ENCODE measurements around the gene KYAT1. TPM values are rescaled to one million over a fixed set of nuclear protein-coding genes. Genes with fewer than 3 reads are reported as not detected.

Gene KYAT1
- total and polyA plus RNA-seq, 5 donors from 2014 or later: 8.2 to 15.7 (median 11.5) TPM

DNA sequence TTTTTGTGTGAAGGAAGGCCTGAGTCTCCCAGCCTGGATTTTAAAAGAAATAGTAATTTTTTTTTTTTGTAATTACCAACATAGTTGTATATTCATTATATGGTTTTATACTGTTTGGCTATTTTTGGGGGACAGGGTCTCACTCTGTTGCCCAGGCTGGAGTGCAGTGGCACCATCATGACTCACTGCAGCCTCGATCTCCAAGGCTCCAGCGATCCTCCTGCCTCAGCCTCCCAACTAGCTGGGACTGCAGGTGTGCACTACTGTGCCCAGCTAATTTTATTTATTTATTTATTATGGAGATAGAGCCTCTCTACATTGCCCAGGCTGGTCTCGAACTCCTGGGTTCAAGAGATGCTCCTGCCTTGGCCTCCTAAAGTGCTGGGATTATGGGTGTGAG is 5.3 kb upstream of the KYAT1 start:
- no peak overlapping the region for H3K4me3 ChIP-seq (ENCODE audit: low read depth, low read length)
- H3K27ac ChIP-seq (ENCODE audit: insufficient read depth, low read length, poor library complexity, severe bottlenecking): no peak overlapping the region
- peaks cover 43% of the 10 kb centered on the region for H3K36me3 ChIP-seq (ENCODE audit: control insufficient read depth, insufficient read depth, low read length)
- no peaks in the 10 kb centered on the region for H3K27me3 ChIP-seq (ENCODE audit: control insufficient read depth, insufficient read depth, low read length)
- peaks cover 5 to 71% (median 45%) of the 10 kb centered on the region in 4 donors for H3K4me1 Mint-ChIP-seq
- peaks cover 58% of the 10 kb centered on the region for H3K4me1 ChIP-seq (ENCODE audit: control insufficient read depth, insufficient read depth, low read length, poor library complexity, severe bottlenecking)
- H3K9me3 ChIP-seq (ENCODE audit: control insufficient read depth in 2 of 2, low read length in 2 of 2): no peaks in the 10 kb centered on the region
- H3K27ac Mint-ChIP-seq: peak overlapping the region in 2 of 3 donors; percentile 62 to 79
- peak overlapping the region in 2 of 4 donors; percentile 47 to 100 for H3K4me3 Mint-ChIP-seq
- H3K36me3 Mint-ChIP-seq: peaks cover 25% of the 10 kb centered on the region
- no peaks in the 10 kb centered on the region for H3K9me3 Mint-ChIP-seq
- ATAC-seq (ENCODE audit: low read depth in 2 of 2): no peak
- H3K27me3 Mint-ChIP-seq: no peaks in the 10 kb centered on the region
- DNase-seq: no peak

DNA sequence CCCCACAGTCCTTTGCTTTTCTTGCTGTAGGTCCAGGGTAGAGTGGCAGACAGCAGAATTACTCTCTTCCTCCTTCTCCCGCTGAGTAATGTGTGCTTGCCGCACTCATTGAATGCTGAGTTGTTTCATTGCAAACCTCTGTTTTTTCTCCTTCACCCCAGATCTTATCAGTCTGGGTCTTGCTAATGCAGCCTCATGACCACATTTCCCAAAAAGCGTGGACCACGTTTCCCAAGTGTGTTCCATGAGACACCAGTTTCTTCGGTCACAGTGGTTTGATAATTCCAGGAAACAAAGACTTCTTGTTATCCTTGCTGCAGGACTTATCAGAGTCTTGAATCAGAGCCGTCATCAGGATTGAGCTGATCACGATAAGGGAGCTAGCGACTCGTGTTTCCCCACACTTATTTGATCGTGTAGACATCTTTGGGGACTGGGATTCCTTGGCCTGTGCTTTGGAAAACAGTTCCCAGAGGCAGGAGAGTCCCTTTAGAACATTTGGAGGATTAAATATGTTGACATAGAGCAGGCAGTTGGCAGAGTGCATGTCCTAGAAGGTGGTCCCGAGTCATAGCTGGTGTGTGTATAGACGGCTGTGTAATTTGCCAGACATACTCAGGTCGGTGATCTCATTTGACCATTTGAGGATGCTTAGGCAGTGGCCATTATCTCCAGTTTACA is 4.6 kb upstream of the KYAT1 start:
- H3K4me1 ChIP-seq (ENCODE audit: control insufficient read depth, insufficient read depth, low read length, poor library complexity, severe bottlenecking): peaks cover 51% of the 10 kb centered on the region
- H3K27me3 ChIP-seq (ENCODE audit: control insufficient read depth, insufficient read depth, low read length): no peaks in the 10 kb centered on the region
- no peak for ATAC-seq (ENCODE audit: low read depth in 2 of 2)
- Mint-ChIP-seq H3K4me1 (peaks cover 5 to 69% (median 44%) of the 10 kb centered on the region in 4 donors), H3K27ac (peak overlapping the region in 2 of 3 donors; percentile 49 to 79), H3K4me3 (peak overlapping the region; percentile 26 to 100 (median 68)), H3K9me3 (no peaks in the 10 kb centered on the region), H3K36me3 (peaks cover 25% of the 10 kb centered on the region), H3K27me3 (no peaks in the 10 kb centered on the region)
- DNase-seq: no peak
- no peak overlapping the region for H3K27ac ChIP-seq (ENCODE audit: insufficient read depth, low read length, poor library complexity, severe bottlenecking)
- H3K36me3 ChIP-seq (ENCODE audit: control insufficient read depth, insufficient read depth, low read length): peaks cover 40% of the 10 kb centered on the region
- no peak overlapping the region for H3K4me3 ChIP-seq (ENCODE audit: low read depth, low read length)
- H3K9me3 ChIP-seq (ENCODE audit: control insufficient read depth in 2 of 2, low read length in 2 of 2): no peaks in the 10 kb centered on the region

DNA sequence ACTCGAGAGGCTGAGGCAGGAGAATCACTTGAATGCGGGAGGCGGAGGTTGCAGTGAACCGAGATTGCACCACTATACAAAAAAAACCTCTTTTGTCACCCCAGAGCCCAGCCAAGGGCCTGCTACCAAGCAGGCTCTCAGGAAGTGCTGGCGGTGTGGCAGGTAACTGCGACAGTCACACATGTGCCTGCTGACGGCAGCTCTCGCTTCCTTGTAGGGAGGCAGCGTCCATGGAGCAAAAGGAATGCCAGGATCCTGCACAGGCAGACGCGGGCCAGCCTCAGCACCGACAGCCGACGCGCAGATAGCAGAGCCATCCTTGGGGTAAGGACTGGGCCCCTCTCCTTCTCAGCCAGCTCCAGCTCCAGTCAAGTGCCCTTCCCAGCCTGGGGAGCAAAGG is 4.0 kb upstream of the KYAT1 start:
- H3K9me3 Mint-ChIP-seq: no peaks in the 10 kb centered on the region
- Histone ChIP-seq H3K36me3 (ENCODE audit: control insufficient read depth, insufficient read depth, low read length) (peaks cover 40% of the 10 kb centered on the region), H3K27ac (ENCODE audit: insufficient read depth, low read length, poor library complexity, severe bottlenecking) (no peak overlapping the region), H3K4me3 (ENCODE audit: low read depth, low read length) (no peak overlapping the region), H3K27me3 (ENCODE audit: control insufficient read depth, insufficient read depth, low read length) (no peaks in the 10 kb centered on the region), H3K9me3 (ENCODE audit: control insufficient read depth in 2 of 2, low read length in 2 of 2) (no peaks in the 10 kb centered on the region), H3K4me1 (ENCODE audit: control insufficient read depth, insufficient read depth, low read length, poor library complexity, severe bottlenecking) (peaks cover 52% of the 10 kb centered on the region)
- H3K27me3 Mint-ChIP-seq: no peaks in the 10 kb centered on the region
- peaks cover 25% of the 10 kb centered on the region for H3K36me3 Mint-ChIP-seq
- no peak for ATAC-seq (ENCODE audit: low read depth in 2 of 2)
- H3K27ac Mint-ChIP-seq: peak overlapping the region; percentile 49 to 95 (median 92)
- no peak for DNase-seq
- H3K4me1 Mint-ChIP-seq: peaks cover 5 to 73% (median 48%) of the 10 kb centered on the region in 4 donors
- peak overlapping the region in 3 of 4 donors; percentile 58 to 100 (median 98) for H3K4me3 Mint-ChIP-seq

DNA sequence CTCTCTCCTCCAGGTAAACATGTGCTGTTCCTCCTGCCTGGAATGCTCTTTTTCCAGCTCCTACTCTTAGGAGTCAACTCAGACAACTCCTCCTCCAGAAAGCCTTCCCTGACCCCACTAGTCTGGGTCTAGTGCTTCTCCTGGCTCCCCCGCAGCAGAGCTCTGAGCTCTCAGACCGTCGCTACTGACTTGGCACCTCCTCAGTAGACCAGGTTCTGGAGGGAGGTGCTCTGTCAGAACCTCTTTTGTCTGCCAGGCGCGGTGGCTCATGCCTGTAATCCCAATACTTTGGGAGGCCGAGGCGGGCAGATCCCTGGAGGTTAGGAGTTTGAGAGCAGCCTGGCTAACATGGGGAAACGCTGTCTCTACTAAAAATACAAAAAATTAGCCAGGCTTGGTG is 3.6 kb upstream of the KYAT1 start:
- Mint-ChIP-seq H3K9me3 (no peaks in the 10 kb centered on the region), H3K4me1 (peaks cover 5 to 76% (median 51%) of the 10 kb centered on the region in 4 donors), H3K27me3 (no peaks in the 10 kb centered on the region), H3K4me3 (peak overlapping the region; percentile 44 to 100 (median 91)), H3K36me3 (peaks cover 25% of the 10 kb centered on the region), H3K27ac (peak overlapping the region; percentile 85 to 95 (median 92))
- peaks cover 36% of the 10 kb centered on the region for H3K36me3 ChIP-seq (ENCODE audit: control insufficient read depth, insufficient read depth, low read length)
- H3K4me3 ChIP-seq (ENCODE audit: low read depth, low read length): no peak overlapping the region
- no peaks in the 10 kb centered on the region for H3K9me3 ChIP-seq (ENCODE audit: control insufficient read depth in 2 of 2, low read length in 2 of 2)
- H3K4me1 ChIP-seq (ENCODE audit: control insufficient read depth, insufficient read depth, low read length, poor library complexity, severe bottlenecking): peaks cover 56% of the 10 kb centered on the region
- no peak for ATAC-seq (ENCODE audit: low read depth in 2 of 2)
- H3K27ac ChIP-seq (ENCODE audit: insufficient read depth, low read length, poor library complexity, severe bottlenecking): no peak overlapping the region
- no peaks in the 10 kb centered on the region for H3K27me3 ChIP-seq (ENCODE audit: control insufficient read depth, insufficient read depth, low read length)
- DNase-seq: no peak

DNA sequence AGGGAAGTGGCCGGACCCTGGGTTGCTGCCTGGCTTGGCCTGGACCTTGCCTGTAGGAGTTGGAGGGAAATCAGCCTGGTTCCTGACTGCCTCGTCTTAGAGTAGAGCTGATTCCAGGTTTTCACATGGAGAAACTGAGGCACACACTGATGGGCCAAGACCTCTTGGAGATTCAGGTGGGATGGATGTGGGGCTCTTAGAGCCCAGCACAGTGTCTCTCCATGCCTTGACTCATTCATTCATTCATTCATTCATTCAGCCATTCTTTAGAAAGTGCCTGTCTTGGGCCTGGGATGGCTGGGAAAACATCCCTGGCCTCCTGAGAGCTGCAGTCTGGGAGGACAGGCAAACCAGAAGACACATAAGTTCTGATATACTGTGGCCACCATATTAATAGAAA is 2.4 kb upstream of the KYAT1 start:
- peaks cover 63% of the 10 kb centered on the region for H3K4me1 ChIP-seq (ENCODE audit: control insufficient read depth, insufficient read depth, low read length, poor library complexity, severe bottlenecking)
- no peaks in the 10 kb centered on the region for H3K9me3 ChIP-seq (ENCODE audit: control insufficient read depth in 2 of 2, low read length in 2 of 2)
- ATAC-seq (ENCODE audit: low read depth in 2 of 2) (no peak), DNase-seq (no peak)
- no peaks in the 10 kb centered on the region for H3K27me3 Mint-ChIP-seq
- H3K27ac Mint-ChIP-seq: peak overlapping the region; percentile 76 to 95 (median 76)
- no peaks in the 10 kb centered on the region for H3K27me3 ChIP-seq (ENCODE audit: control insufficient read depth, insufficient read depth, low read length)
- peak overlapping the region; percentile 61 for H3K4me3 ChIP-seq (ENCODE audit: low read depth, low read length)
- H3K27ac ChIP-seq (ENCODE audit: insufficient read depth, low read length, poor library complexity, severe bottlenecking): peak overlapping the region; percentile 51
- H3K4me1 Mint-ChIP-seq: peaks cover 5 to 84% (median 56%) of the 10 kb centered on the region in 4 donors
- peak overlapping the region; percentile 97 to 100 (median 98) for H3K4me3 Mint-ChIP-seq
- H3K9me3 Mint-ChIP-seq: no peaks in the 10 kb centered on the region
- peaks cover 25% of the 10 kb centered on the region for H3K36me3 Mint-ChIP-seq
- H3K36me3 ChIP-seq (ENCODE audit: control insufficient read depth, insufficient read depth, low read length): peaks cover 31% of the 10 kb centered on the region

DNA sequence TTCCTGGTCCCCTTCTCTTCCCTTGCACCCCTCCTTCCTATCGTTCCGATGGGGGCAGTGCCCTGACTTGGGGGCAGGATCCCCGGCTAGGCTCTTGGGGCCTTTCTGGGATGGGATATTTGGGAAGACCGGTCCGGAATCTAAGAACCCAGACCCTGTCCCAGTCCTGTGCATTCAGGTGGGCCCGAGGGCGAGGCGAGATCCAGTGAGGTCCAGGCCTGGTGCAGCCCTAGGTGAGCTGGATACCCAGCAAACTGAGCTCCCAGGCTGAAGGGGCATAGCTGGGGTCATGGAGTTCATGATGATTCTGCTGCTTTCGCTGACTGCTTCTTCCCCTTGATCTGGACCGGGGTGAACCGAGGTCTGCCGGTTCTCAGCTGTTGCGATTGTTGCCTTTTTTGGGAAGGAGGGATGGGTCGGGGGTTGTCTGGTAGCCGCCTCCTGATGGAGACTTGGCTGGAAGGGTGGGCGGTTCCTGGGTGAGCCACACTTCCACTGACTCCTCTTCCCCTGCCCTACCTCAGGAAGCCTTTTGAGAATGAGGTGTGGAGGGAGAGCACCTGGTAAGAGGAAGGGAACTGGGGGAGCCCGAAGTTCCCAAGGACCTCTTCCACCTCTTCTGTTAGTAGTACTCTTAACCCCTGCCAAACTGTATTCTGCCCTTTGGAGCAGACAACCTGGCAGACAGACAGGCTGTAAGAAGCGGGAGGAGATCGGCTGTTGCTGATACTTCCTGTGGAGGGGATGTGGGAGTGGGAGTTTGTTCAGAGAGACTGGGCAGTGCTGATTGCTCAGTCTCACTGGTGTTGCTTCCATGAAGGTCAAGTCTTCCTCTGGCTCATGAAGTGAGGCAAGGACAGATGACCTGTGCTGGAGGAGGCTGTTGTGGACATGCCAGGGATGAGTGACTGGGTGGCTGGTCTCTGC is 1.2 kb upstream of the KYAT1 start:
- no peaks in the 10 kb centered on the region for H3K9me3 ChIP-seq (ENCODE audit: control insufficient read depth in 2 of 2, low read length in 2 of 2)

DNA sequence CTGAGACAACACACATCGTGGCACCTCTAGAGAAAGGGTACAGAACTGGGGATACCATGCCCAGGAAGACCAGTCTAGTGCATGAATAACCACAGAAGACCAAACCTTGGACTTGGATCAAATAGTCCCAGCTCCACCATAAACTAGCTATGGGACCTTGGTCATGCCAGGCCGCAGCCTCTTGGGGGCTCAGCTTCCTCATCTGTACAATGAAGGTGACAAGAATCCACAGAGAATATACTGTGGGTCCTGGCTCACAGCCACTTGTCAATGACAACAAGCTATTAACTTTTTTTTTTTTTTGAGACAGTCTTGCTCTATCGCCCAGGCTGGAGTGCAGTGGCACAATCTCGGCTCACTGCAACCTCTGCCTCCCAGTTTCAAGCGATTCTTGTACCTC is 3.9 kb downstream of the KYAT1 start:
- H3K27me3 Mint-ChIP-seq: no peaks in the 10 kb centered on the region
- no peaks in the 10 kb centered on the region for H3K9me3 Mint-ChIP-seq
- H3K36me3 Mint-ChIP-seq: no peaks in the 10 kb centered on the region
- no peak for ATAC-seq (ENCODE audit: low read depth in 2 of 2)
- no peak overlapping the region for H3K27ac ChIP-seq (ENCODE audit: insufficient read depth, low read length, poor library complexity, severe bottlenecking)
- H3K4me3 ChIP-seq (ENCODE audit: low read depth, low read length): no peak overlapping the region
- H3K4me1 ChIP-seq (ENCODE audit: control insufficient read depth, insufficient read depth, low read length, poor library complexity, severe bottlenecking): peaks cover 16% of the 10 kb centered on the region
- no peak for DNase-seq
- no peaks in the 10 kb centered on the region for H3K27me3 ChIP-seq (ENCODE audit: control insufficient read depth, insufficient read depth, low read length)
- H3K36me3 ChIP-seq (ENCODE audit: control insufficient read depth, insufficient read depth, low read length): no peaks in the 10 kb centered on the region
- no peak overlapping the region for H3K27ac Mint-ChIP-seq
- H3K4me3 Mint-ChIP-seq: peak overlapping the region in 1 of 4 donors; percentile 82
- no peaks in the 10 kb centered on the region for H3K9me3 ChIP-seq (ENCODE audit: control insufficient read depth in 2 of 2, low read length in 2 of 2)
- H3K4me1 Mint-ChIP-seq: peaks cover 0 to 46% (median 17%) of the 10 kb centered on the region in 4 donors

More for the DNA sequence above, 1.2 kb upstream of the KYAT1 start:
- Mint-ChIP-seq H3K27ac (peak overlapping the region; percentile 93 to 97 (median 95)), H3K9me3 (no peaks in the 10 kb centered on the region), H3K4me1 (peaks cover 5 to 79% (median 48%) of the 10 kb centered on the region in 4 donors), H3K27me3 (no peaks in the 10 kb centered on the region), H3K4me3 (peak overlapping the region; percentile 97 to 100 (median 98)), H3K36me3 (peaks cover 19% of the 10 kb centered on the region)
- Histone ChIP-seq H3K4me1 (ENCODE audit: control insufficient read depth, insufficient read depth, low read length, poor library complexity, severe bottlenecking) (peaks cover 57% of the 10 kb centered on the region), H3K27ac (ENCODE audit: insufficient read depth, low read length, poor library complexity, severe bottlenecking) (peak overlapping the region; percentile 76), H3K36me3 (ENCODE audit: control insufficient read depth, insufficient read depth, low read length) (peaks cover 19% of the 10 kb centered on the region), H3K27me3 (ENCODE audit: control insufficient read depth, insufficient read depth, low read length) (no peaks in the 10 kb centered on the region), H3K4me3 (ENCODE audit: low read depth, low read length) (peak overlapping the region; percentile 93)
- DNase-seq (no peak), ATAC-seq (ENCODE audit: low read depth in 2 of 2) (no peak)
